K562 (cell line): Measurements from ENCODE around the gene PRTN3. TPM values are rescaled to one million over a fixed set of nuclear protein-coding genes. Genes with fewer than 3 reads are reported as not detected.

Experiments
- ATAC-seq: fragments of 200-7000 bp; cut with Tn5 transposase; 3 replicates; pipeline ENCODE4 v1.9.1; 2020; ENCODE audit warnings: moderate library complexity
- BruUV-seq: library from RNA; stranded (reverse); fragments of 400-500 nt; replicated peaks from 2 replicates; lab custom pipeline; 2021; lab: Mats Ljungman, UMichigan
- CTCF ChIA-PET: fragments of 300-600 bp; formaldehyde crosslinking; extraction: SDS; loops from one replicate; lab custom pipeline; 2021; ENCODE audit warnings: low intra/inter-chr PET ratio; lab: Yijun Ruan, JAX
- POLR2A ChIA-PET: fragments of 300-600, 350-650 bp; sonication (Branson Sonifier 250); formaldehyde crosslinking; extraction: SDS; loops from one replicate; lab custom pipeline; 2021; ENCODE audit warnings: antibody characterized with exemption, inconsistent platforms; lab: Yijun Ruan, JAX
- DNase-seq, 4 experiments: peaks; one replicate each; pipeline versions ENCODE4 v3.0.0 to v3.0.0-alpha.2; 2011 to 2018; ENCODE audit warnings: low spot score in 3 of 4, mixed read lengths in 3 of 4; ENCODE audit errors: extremely low read depth in 1 of 4
- FAIRE-seq: peaks from 2 replicates; lab custom pipeline; 2011; peaks lifted over from hg19 to GRCh38; lab: Jason Lieb, UNC
- H2AFZ ChIP-seq: 2 replicates; pipeline ENCODE4 v1.6.0; 2011; ENCODE audit warnings: low read depth, low read length, control low read depth, inconsistent platforms
- H3K27ac ChIP-seq: fragments of 200-600 bp; 3 replicates; pipeline ENCODE4 v1.8.0; 2011; ENCODE audit warnings: low read depth, mild to moderate bottlenecking, control low read depth, inconsistent platforms, low read length, moderate library complexity, mixed read lengths; ENCODE audit errors: extremely low read depth
- H3K27me3 ChIP-seq, 2 experiments: fragments of 300-600 bp in 1 of 2; 2 replicates in 1 of 2; 3 replicates in 1 of 2; pipeline versions ENCODE4 v1.6.0 to v1.8.0; 2011; ENCODE audit warnings: inconsistent platforms in 2 of 2, low read length in 2 of 2, mild to moderate bottlenecking in 1 of 2, mixed read lengths in 1 of 2, moderate library complexity in 1 of 2; ENCODE audit not compliant: control insufficient read depth in 2 of 2, insufficient read depth in 2 of 2
- H3K36me3 ChIP-seq: fragments of 300-600 bp; 3 replicates; pipeline ENCODE4 v1.8.0; 2011; ENCODE audit warnings: mild to moderate bottlenecking, low read length, inconsistent platforms; ENCODE audit not compliant: control insufficient read depth, insufficient read depth
- H3K4me1 ChIP-seq, 2 experiments: fragments of 200-600 bp in 1 of 2; replicated peaks in 1 of 2; 2 replicates in 1 of 2; 3 replicates in 1 of 2; pipeline versions ENCODE4 v1.5.1 to v1.8.0; 2011; ENCODE audit warnings: inconsistent platforms in 2 of 2, low read length in 2 of 2, mild to moderate bottlenecking in 1 of 2, mixed read lengths in 1 of 2, moderate library complexity in 1 of 2; ENCODE audit not compliant: control insufficient read depth in 2 of 2, insufficient read depth in 2 of 2
- H3K4me2 ChIP-seq: 2 replicates; pipeline ENCODE4 v1.6.1; 2011; ENCODE audit warnings: low read length, control low read depth, inconsistent platforms, mixed read lengths; ENCODE audit not compliant: insufficient read depth
- H3K4me3 ChIP-seq: fragments of 200-600 bp; sonication (generic), shearing (Covaris generic); 2 replicates; pipeline ENCODE4 v1.5.1; 2016; ENCODE audit warnings: control low read depth, inconsistent platforms
- H3K79me2 ChIP-seq: fragments of 200-600 bp; 3 replicates; pipeline ENCODE4 v1.8.0; 2011; ENCODE audit warnings: low read length, inconsistent platforms; ENCODE audit not compliant: control insufficient read depth, insufficient read depth
- H3K9ac ChIP-seq, 2 experiments: 2 replicates each; pipeline versions ENCODE4 v1.6.0 to v1.6.1; 2011; ENCODE audit warnings: low read depth in 2 of 2, low read length in 2 of 2, control low read depth in 1 of 2, inconsistent platforms in 1 of 2, mild to moderate bottlenecking in 1 of 2, mixed read lengths in 1 of 2; ENCODE audit not compliant: insufficient read depth in 1 of 2
- H3K9me1 ChIP-seq: one replicate; pipeline ENCODE4 v1.6.0; 2011; ENCODE audit warnings: inconsistent platforms, mild to moderate bottlenecking, low read length, moderate library complexity; ENCODE audit not compliant: control insufficient read depth, insufficient read depth
- H3K9me3 ChIP-seq: replicated peaks from 2 replicates; pipeline ENCODE4 v1.5.1; 2011; ENCODE audit warnings: low read depth, low read length, inconsistent platforms; ENCODE audit not compliant: control insufficient read depth, insufficient read depth
- H4K20me1 ChIP-seq: replicated peaks from 2 replicates; pipeline ENCODE4 v1.6.1; 2011; ENCODE audit warnings: low read length, inconsistent platforms, mixed read lengths; ENCODE audit not compliant: control insufficient read depth, insufficient read depth
- CHD2 ChIP-seq: IDR thresholded peaks from 2 replicates; pipeline ENCODE4 v1.6.1; 2011; ENCODE audit warnings: low read depth, low read length
- CTCFL ChIP-seq: IDR thresholded peaks from 2 replicates; pipeline ENCODE4 v1.6.1; 2011; ENCODE audit warnings: borderline replicate concordance, low read depth, mild to moderate bottlenecking, moderate library complexity, low read length; ENCODE audit not compliant: insufficient read depth, poor library complexity, severe bottlenecking
- ERF ChIP-seq: fragments of 450-650 bp; formaldehyde crosslinking; IDR thresholded peaks from 2 replicates; pipeline ENCODE4 v1.4.0; 2020; ENCODE audit warnings: mild to moderate bottlenecking, mixed read lengths
- ESRRB ChIP-seq: fragments of 250-450 bp; sonication (Bioruptor Pico); IDR thresholded peaks from 2 replicates; pipeline ENCODE4 v1.5.0; 2020; ENCODE audit warnings: mild to moderate bottlenecking, moderate library complexity, borderline replicate concordance
- FIP1L1 ChIP-seq: fragments of 200-400 bp; formaldehyde crosslinking; IDR thresholded peaks from 2 replicates; pipeline ENCODE4 v1.6.1; 2018; ENCODE audit warnings: mild to moderate bottlenecking, low read depth, low read length; ENCODE audit not compliant: poor library complexity, severe bottlenecking
- HNRNPL ChIP-seq: fragments of 200-400 bp; formaldehyde crosslinking; IDR thresholded peaks from 2 replicates; pipeline ENCODE4 v1.6.1; 2017; ENCODE audit warnings: low read depth, mild to moderate bottlenecking, low read length
- MCM2 ChIP-seq: fragments of 450-650 bp; IDR thresholded peaks from 2 replicates; pipeline ENCODE4 v1.6.1; 2017; ENCODE audit warnings: low read depth, mild to moderate bottlenecking
- MLX ChIP-seq, 2 experiments: fragments of 450-650 bp in 1 of 2; sonication (generic) in 1 of 2; formaldehyde crosslinking; conservative IDR thresholded peaks; 2 replicates each; pipeline versions ENCODE4 v1.4.0 to v1.8.1; 2020 to 2022; ENCODE audit warnings: mild to moderate bottlenecking in 1 of 2, missing genetic modification reagents in 1 of 2
- PCBP1 ChIP-seq: fragments of 200-400 bp; formaldehyde crosslinking; IDR thresholded peaks from 2 replicates; pipeline ENCODE4 v1.6.1; 2018; ENCODE audit warnings: mild to moderate bottlenecking, low read depth, low read length; ENCODE audit not compliant: poor library complexity, severe bottlenecking
- PHB ChIP-seq: fragments of 250-450 bp; sonication (Bioruptor Pico); IDR thresholded peaks from 2 replicates; pipeline ENCODE4 v1.5.0; 2021
- POLR2AphosphoS5 ChIP-seq: IDR thresholded peaks from 2 replicates; pipeline ENCODE4 v1.6.1; 2011; ENCODE audit warnings: mild to moderate bottlenecking, low read depth, low read length, moderate library complexity; ENCODE audit not compliant: control insufficient read depth, insufficient read depth
- POLR2G ChIP-seq: fragments of 200-400 bp; formaldehyde crosslinking; IDR thresholded peaks from 2 replicates; pipeline ENCODE4 v1.6.1; 2017; ENCODE audit warnings: low read depth, mild to moderate bottlenecking, antibody characterized with exemption, low read length, moderate library complexity
- RBFOX2 ChIP-seq: fragments of 200-400 bp; formaldehyde crosslinking; IDR thresholded peaks from 2 replicates; pipeline ENCODE4 v1.6.1; 2017; ENCODE audit warnings: low read depth, mild to moderate bottlenecking, low read length, moderate library complexity
- RBM22 ChIP-seq: fragments of 200-400 bp; formaldehyde crosslinking; IDR thresholded peaks from 2 replicates; pipeline ENCODE4 v1.6.1; 2018; ENCODE audit warnings: low read length, low read depth; ENCODE audit not compliant: poor library complexity, severe bottlenecking
- RBM25 ChIP-seq: fragments of 200-400 bp; formaldehyde crosslinking; IDR thresholded peaks from 2 replicates; pipeline ENCODE4 v1.6.1; 2018; ENCODE audit warnings: low read length, low read depth, moderate library complexity; ENCODE audit not compliant: severe bottlenecking
- SFPQ ChIP-seq: fragments of 200-400 bp; formaldehyde crosslinking; IDR thresholded peaks from 2 replicates; pipeline ENCODE4 v1.6.1; 2017; ENCODE audit warnings: mild to moderate bottlenecking, low read depth, low read length, moderate library complexity
- ZBTB7A ChIP-seq: IDR thresholded peaks from 2 replicates; pipeline ENCODE4 v1.6.1; 2011; ENCODE audit warnings: low read depth, mild to moderate bottlenecking, low read length, moderate library complexity, borderline replicate concordance; ENCODE audit not compliant: control insufficient read depth
- ZNF23 ChIP-seq: fragments of 250-450 bp; sonication (Bioruptor Pico); IDR thresholded peaks from 2 replicates; pipeline ENCODE4 v1.4.0; 2020; ENCODE audit warnings: mild to moderate bottlenecking
- WGBS: fragments of 100-300 bp; shearing (Covaris generic); methylation state at CpG from one replicate; pipeline ENCODE4 v1.1.6; 2016; ENCODE audit warnings: low coverage, mixed read lengths; ENCODE audit not compliant: insufficient coverage; ENCODE audit errors: missing lambda C conversion rate; 5-methylcytosine and 5-hydroxymethylcytosine counted together
- in situ Hi-C: fragments of 300-500 bp; cut with MboI; formaldehyde crosslinking; loops from 4 replicates; pipeline ENCODE4 v1.15.0; 2018; ENCODE audit warnings: inconsistent platforms, mixed read lengths
- intact Hi-C: fragments of 100-400 bp; cut with micrococcal nuclease; formaldehyde crosslinking; loops from 2 replicates; pipeline ENCODE4 v1.14.2; 2022
- polyA plus RNA-seq, 8 experiments: library from polyadenylated mRNA; depleted of rRNA in 4 of 8; stranded (reverse) in 5 of 8; unstranded in 3 of 8; fragments of >200 nt; fragmentation: Nextera tagmentation in 2 of 8; fragmentation: Illumina TruSeq in 1 of 8; extraction: Ambion mirVana in 2 of 8; extraction: Trizol in 1 of 8; gene quantifications; 2 replicates each; pipeline versions ENCODE4 v1.2.1 to v1.2.3, GENCODE V29; 2011 to 2014; ENCODE audit warnings: inconsistent platforms in 1 of 8, missing spikeins in 1 of 8
- total RNA-seq, 7 experiments: library from RNA; depleted of rRNA in 6 of 7; stranded (reverse); fragments of >200 nt in 6 of 7; fragmentation: Illumina TruSeq in 2 of 7; extraction: Trizol in 2 of 7; gene quantifications; 2 replicates each; pipeline versions ENCODE4 v1.2.1 to v1.2.3, GENCODE V29; 2011 to 2021; ENCODE audit warnings: low replicate concordance in 1 of 7

PRTN3 gene
- total and polyA plus RNA-seq, 9 of the 15 experiments (the other 6 are each of a cell fraction or from before 2014, with no cell fraction given), result 0.14 to 0.86 (median 0.43) TPM; not detected in 3

- no peaks in the 10 kb centered on the region for H3K79me2 ChIP-seq
- ChIA-PET CTCF (no interaction called here), POLR2A (interaction anchor here (2.0 kb wide), 1 partner anchor 37 kb away, joined by 7 read pairs; no protein-coding TSS in a partner anchor)
- H3K36me3 ChIP-seq, result peaks cover 73% of the 10 kb centered on the region; the same call in 2 of the 3 replicates
- H3K27ac ChIP-seq, result no peak overlapping the region
- intact Hi-C loops, result no loop called here
- no peak for FAIRE-seq
- no peaks in the 10 kb centered on the region; the same call in 1 of the 2 replicates for H4K20me1 ChIP-seq
- no peak for DNase-seq
- H3K4me2 ChIP-seq, result no peak overlapping the region
- H3K9me3 ChIP-seq, result no peaks in the 10 kb centered on the region
- H3K9ac ChIP-seq, result no peak overlapping the region; a peak in 1 of 4 replicates
- WGBS, result 83% methylated on average over 19 of the region's 28 CpGs
- no peak for ATAC-seq
- BruUV-seq, result no TSS peak
- in situ Hi-C loops, result no loop called here
- H3K9me1 ChIP-seq, result no peaks in the 10 kb centered on the region
- no peaks in the 10 kb centered on the region for H3K27me3 ChIP-seq
- no peak overlapping the region for H3K4me3 ChIP-seq
- peaks cover 16 to 84% of the 10 kb centered on the region in 2 experiments for H3K4me1 ChIP-seq
- peak; percentile 36; the same call in 1 of the 2 replicates for TF ChIP-seq RBFOX2
- no peak for TF ChIP-seq MLX (CRISPR knock-in tag; conservative IDR thresholded peaks at IDR 0.05)
- TF ChIP-seq SFPQ, result no peak
- no peak for TF ChIP-seq MCM2
- TF ChIP-seq HNRNPL, result peak; percentile 77; the same call in 1 of the 2 replicates
- TF ChIP-seq POLR2AphosphoS5, result no peak
- TF ChIP-seq POLR2G, result peak; percentile 65
- TF ChIP-seq ZNF23 (CRISPR knock-in tag), result no peak
- no peak for TF ChIP-seq CTCFL
- TF ChIP-seq CHD2, result no peak
- no peak for TF ChIP-seq PHB (CRISPR knock-in tag)
- peak; percentile 60 for TF ChIP-seq RBM22
- no peak for TF ChIP-seq RBM25
- peak; percentile 61 for TF ChIP-seq PCBP1
- no peak for TF ChIP-seq ESRRB (CRISPR knock-in tag)
- TF ChIP-seq ERF, result no peak
- peak; percentile 42 for TF ChIP-seq FIP1L1
- no peak for TF ChIP-seq ZBTB7A
- TF ChIP-seq, all 486 proteins: peak for 6
- no peak overlapping the region for H2AFZ ChIP-seq
Observed at GRCh38 chr19:870963-871401, 30.2 kb downstream of the PRTN3 start.
